ENCODE results near the gene RAB38. TPM values are rescaled to one million over a fixed set of nuclear protein-coding genes. Genes with fewer than 3 reads are reported as not detected.

The RAB38 gene
- polyA plus RNA-seq (2013, experiment 1 of 4): 7.7 TPM
- 6.9 TPM for polyA plus RNA-seq (2013, experiment 2 of 4)
- polyA plus RNA-seq (2013, experiment 3 of 4): 7.4 TPM
- polyA plus RNA-seq (2013, experiment 4 of 4): 6.4 TPM

DNA sequence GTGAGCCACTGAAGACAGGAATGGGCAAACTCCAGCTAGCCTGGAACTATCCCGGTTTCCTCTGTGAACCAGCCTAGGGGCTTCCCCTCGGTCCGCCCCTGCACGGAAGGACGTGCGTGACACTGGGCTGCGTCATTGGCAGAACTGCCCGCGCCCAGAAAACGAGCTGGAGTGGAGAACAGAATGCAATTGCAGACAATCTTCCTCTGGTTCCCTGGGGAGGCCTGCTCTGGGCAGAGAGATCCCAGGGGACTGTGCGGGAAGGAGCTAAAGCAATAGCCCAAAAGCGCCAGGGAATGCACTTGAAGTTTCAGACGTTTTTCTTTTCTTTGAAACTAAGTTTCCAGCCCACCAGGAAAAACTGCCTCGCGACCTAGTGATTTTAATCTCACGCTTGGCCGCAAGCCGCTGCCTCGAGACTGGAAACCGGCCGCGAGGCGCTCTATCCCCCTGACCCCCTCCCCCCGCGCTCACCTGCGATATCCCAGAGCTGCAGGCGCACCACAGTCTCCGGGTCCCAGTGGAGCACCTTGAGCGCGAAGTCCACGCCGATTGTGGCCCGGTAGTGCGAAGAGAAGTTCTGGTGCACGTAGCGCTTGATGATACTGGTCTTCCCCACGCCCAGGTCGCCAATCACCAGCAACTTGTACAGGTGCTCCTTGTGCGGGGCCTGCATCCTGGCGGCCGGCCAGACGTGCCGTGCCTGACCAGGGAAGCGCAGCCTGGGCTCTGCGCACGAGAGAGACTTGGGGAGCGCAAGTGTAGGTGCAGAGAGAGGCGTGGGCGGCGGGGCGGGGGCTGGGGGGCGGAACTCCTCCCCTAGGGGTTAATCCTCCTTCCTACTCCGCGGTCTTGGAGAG, at the start of gene RAB38:
Gene RAB38, minus strand, starts transcription at position 735 of the 860 bp plus-strand sequence. Its CDS starts 59 bp downstream, at position 676.
- H3K4me1 ChIP-seq (ENCODE audit: control insufficient read depth, insufficient read depth, low read length): no peaks in the 10 kb centered on the region
- H3K4me3 ChIP-seq (ENCODE audit: insufficient read depth, low read depth, low read length): peak within 1 kb of the TSS; percentile 49
- 2% methylated on average over 51 to 52 of the region's 54 CpGs for WGBS, 2 experiments
- H3K27me3 ChIP-seq (ENCODE audit: control insufficient read depth, insufficient read depth, low read length, poor library complexity, severe bottlenecking): peaks cover 24% of the 10 kb centered on the region
- H3K36me3 ChIP-seq (ENCODE audit: control insufficient read depth, insufficient read depth, low read length): no peaks in the 10 kb centered on the region
- H3K27ac ChIP-seq (ENCODE audit: insufficient read depth, low read depth, low read length, poor library complexity, severe bottlenecking): no peak within 1 kb of the TSS
- H3K9me3 ChIP-seq (ENCODE audit: control insufficient read depth, low read length): no peaks in the 10 kb centered on the region

GRCh38 chr11:88213406-88213805, 38.2 kb upstream of the RAB38 start:
- H3K27me3 ChIP-seq (ENCODE audit: control insufficient read depth, insufficient read depth, low read length, poor library complexity, severe bottlenecking): no peaks in the 10 kb centered on the region
- no peak overlapping the region for H3K27ac ChIP-seq (ENCODE audit: insufficient read depth, low read depth, low read length, poor library complexity, severe bottlenecking)
- H3K36me3 ChIP-seq (ENCODE audit: control insufficient read depth, insufficient read depth, low read length): no peaks in the 10 kb centered on the region
- no peak overlapping the region for H3K4me3 ChIP-seq (ENCODE audit: insufficient read depth, low read depth, low read length)
- no peaks in the 10 kb centered on the region for H3K4me1 ChIP-seq (ENCODE audit: control insufficient read depth, insufficient read depth, low read length)
- no peaks in the 10 kb centered on the region for H3K9me3 ChIP-seq (ENCODE audit: control insufficient read depth, low read length)

DNA sequence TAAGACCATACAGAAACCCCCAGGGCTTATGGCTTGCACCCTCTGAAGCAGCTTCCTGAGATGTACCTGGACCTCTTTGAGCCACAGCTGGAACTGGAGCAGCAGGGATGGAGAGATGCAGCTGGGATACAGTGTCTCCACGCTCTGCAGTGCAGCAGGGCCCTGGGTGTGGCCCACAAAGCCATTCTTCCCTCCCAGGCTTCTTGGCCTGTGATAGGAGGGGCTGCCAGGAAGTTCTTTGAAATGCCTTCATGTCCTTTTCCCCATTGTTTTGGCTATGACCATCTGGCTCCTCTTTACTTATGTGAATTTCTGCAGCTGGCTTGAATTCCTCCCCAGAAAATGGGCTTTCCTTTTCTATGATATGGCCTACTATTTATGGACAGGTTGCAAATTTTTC, 37.1 kb upstream of the RAB38 start:
- no peaks in the 10 kb centered on the region for H3K9me3 ChIP-seq (ENCODE audit: control insufficient read depth, low read length)
- 61 to 75% methylated on average over 1 of the region's 1 CpG for WGBS, 2 experiments
- H3K4me3 ChIP-seq (ENCODE audit: insufficient read depth, low read depth, low read length): no peak overlapping the region
- no peaks in the 10 kb centered on the region for H3K4me1 ChIP-seq (ENCODE audit: control insufficient read depth, insufficient read depth, low read length)
- H3K36me3 ChIP-seq (ENCODE audit: control insufficient read depth, insufficient read depth, low read length): no peaks in the 10 kb centered on the region
- H3K27ac ChIP-seq (ENCODE audit: insufficient read depth, low read depth, low read length, poor library complexity, severe bottlenecking): no peak overlapping the region
- no peaks in the 10 kb centered on the region for H3K27me3 ChIP-seq (ENCODE audit: control insufficient read depth, insufficient read depth, low read length, poor library complexity, severe bottlenecking)

GRCh38 chr11:88208745-88209144, 33.5 kb upstream of the RAB38 start:
- H3K9me3 ChIP-seq (ENCODE audit: control insufficient read depth, low read length): no peaks in the 10 kb centered on the region
- 67 to 68% methylated on average over 2 of the region's 2 CpGs for WGBS, 2 experiments
- H3K27ac ChIP-seq (ENCODE audit: insufficient read depth, low read depth, low read length, poor library complexity, severe bottlenecking): no peak overlapping the region
- H3K36me3 ChIP-seq (ENCODE audit: control insufficient read depth, insufficient read depth, low read length): no peaks in the 10 kb centered on the region
- H3K27me3 ChIP-seq (ENCODE audit: control insufficient read depth, insufficient read depth, low read length, poor library complexity, severe bottlenecking): no peaks in the 10 kb centered on the region
- H3K4me1 ChIP-seq (ENCODE audit: control insufficient read depth, insufficient read depth, low read length): no peaks in the 10 kb centered on the region
- no peak overlapping the region for H3K4me3 ChIP-seq (ENCODE audit: insufficient read depth, low read depth, low read length)

DNA sequence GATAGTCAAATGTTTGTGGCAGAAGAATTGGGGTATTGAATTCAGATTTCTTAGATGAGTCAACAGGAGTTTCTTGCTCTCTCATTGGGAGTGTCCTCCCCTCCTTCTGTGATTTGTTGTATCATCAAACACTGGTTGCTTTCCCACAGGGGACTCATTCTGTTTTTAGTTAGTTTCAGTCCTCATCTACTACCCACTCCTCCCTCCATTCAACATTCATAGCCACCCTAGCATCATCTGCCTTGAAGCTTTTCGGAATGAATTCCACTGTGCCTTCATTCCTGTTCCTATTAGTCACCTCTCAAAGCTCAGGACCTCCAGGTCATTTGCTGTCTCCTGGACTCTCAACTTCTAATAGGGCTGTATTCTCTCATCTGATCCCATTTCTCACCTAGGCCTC, 31.5 kb upstream of the RAB38 start:
- H3K27me3 ChIP-seq (ENCODE audit: control insufficient read depth, insufficient read depth, low read length, poor library complexity, severe bottlenecking): no peaks in the 10 kb centered on the region
- H3K27ac ChIP-seq (ENCODE audit: insufficient read depth, low read depth, low read length, poor library complexity, severe bottlenecking): no peak overlapping the region
- H3K4me3 ChIP-seq (ENCODE audit: insufficient read depth, low read depth, low read length): no peak overlapping the region
- H3K9me3 ChIP-seq (ENCODE audit: control insufficient read depth, low read length): no peaks in the 10 kb centered on the region
- H3K36me3 ChIP-seq (ENCODE audit: control insufficient read depth, insufficient read depth, low read length): no peaks in the 10 kb centered on the region
- H3K4me1 ChIP-seq (ENCODE audit: control insufficient read depth, insufficient read depth, low read length): no peaks in the 10 kb centered on the region
- WGBS, 2 experiments: 0% methylated on average over 1 of the region's 1 CpG

GRCh38 chr11:88204353-88204752, 29.1 kb upstream of the RAB38 start:
- no peaks in the 10 kb centered on the region for H3K27me3 ChIP-seq (ENCODE audit: control insufficient read depth, insufficient read depth, low read length, poor library complexity, severe bottlenecking)
- 92 to 100% methylated on average over 3 of the region's 3 CpGs for WGBS, 2 experiments
- H3K9me3 ChIP-seq (ENCODE audit: control insufficient read depth, low read length): no peaks in the 10 kb centered on the region
- no peaks in the 10 kb centered on the region for H3K4me1 ChIP-seq (ENCODE audit: control insufficient read depth, insufficient read depth, low read length)
- H3K4me3 ChIP-seq (ENCODE audit: insufficient read depth, low read depth, low read length): no peak overlapping the region
- no peak overlapping the region for H3K27ac ChIP-seq (ENCODE audit: insufficient read depth, low read depth, low read length, poor library complexity, severe bottlenecking)
- H3K36me3 ChIP-seq (ENCODE audit: control insufficient read depth, insufficient read depth, low read length): no peaks in the 10 kb centered on the region

- 90 to 94% methylated on average over 2 of the region's 2 CpGs for WGBS, 2 experiments
Observed at GRCh38 chr11:88203604-88204003, 28.4 kb upstream of the RAB38 start.

DNA sequence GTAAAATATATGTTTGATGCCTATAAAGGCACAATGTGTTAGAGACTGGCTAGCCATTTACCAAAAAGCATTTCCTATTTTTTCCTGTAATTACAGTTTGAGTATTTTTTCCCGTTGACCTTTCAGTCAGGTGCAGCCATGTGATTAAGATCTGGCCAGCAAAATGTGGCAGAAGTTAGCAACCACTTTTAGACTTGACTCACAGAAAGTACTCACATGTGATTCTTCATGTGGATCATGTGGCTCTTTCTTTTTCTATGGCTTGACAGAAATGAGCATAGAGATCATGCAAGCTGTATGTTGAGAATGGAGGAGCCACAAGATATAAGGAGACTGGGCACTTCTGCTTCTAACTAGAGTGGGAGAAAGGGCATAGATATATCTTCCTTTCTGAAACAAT, 27.3 kb upstream of the RAB38 start:
- Histone ChIP-seq H3K27ac (ENCODE audit: insufficient read depth, low read depth, low read length, poor library complexity, severe bottlenecking) (no peak overlapping the region), H3K27me3 (ENCODE audit: control insufficient read depth, insufficient read depth, low read length, poor library complexity, severe bottlenecking) (no peaks in the 10 kb centered on the region), H3K9me3 (ENCODE audit: control insufficient read depth, low read length) (no peaks in the 10 kb centered on the region), H3K4me1 (ENCODE audit: control insufficient read depth, insufficient read depth, low read length) (no peaks in the 10 kb centered on the region), H3K4me3 (ENCODE audit: insufficient read depth, low read depth, low read length) (no peak overlapping the region), H3K36me3 (ENCODE audit: control insufficient read depth, insufficient read depth, low read length) (no peaks in the 10 kb centered on the region)
- WGBS, 2 experiments: 90 to 93% methylated on average over 1 of the region's 1 CpG

More at GRCh38 chr11:88203604-88204003, 28.4 kb upstream of the RAB38 start:
- no peak overlapping the region for H3K4me3 ChIP-seq (ENCODE audit: insufficient read depth, low read depth, low read length)
- no peak overlapping the region for H3K27ac ChIP-seq (ENCODE audit: insufficient read depth, low read depth, low read length, poor library complexity, severe bottlenecking)
- H3K36me3 ChIP-seq (ENCODE audit: control insufficient read depth, insufficient read depth, low read length): no peaks in the 10 kb centered on the region
- H3K9me3 ChIP-seq (ENCODE audit: control insufficient read depth, low read length): no peaks in the 10 kb centered on the region
- no peaks in the 10 kb centered on the region for H3K27me3 ChIP-seq (ENCODE audit: control insufficient read depth, insufficient read depth, low read length, poor library complexity, severe bottlenecking)
- H3K4me1 ChIP-seq (ENCODE audit: control insufficient read depth, insufficient read depth, low read length): no peaks in the 10 kb centered on the region

DNA sequence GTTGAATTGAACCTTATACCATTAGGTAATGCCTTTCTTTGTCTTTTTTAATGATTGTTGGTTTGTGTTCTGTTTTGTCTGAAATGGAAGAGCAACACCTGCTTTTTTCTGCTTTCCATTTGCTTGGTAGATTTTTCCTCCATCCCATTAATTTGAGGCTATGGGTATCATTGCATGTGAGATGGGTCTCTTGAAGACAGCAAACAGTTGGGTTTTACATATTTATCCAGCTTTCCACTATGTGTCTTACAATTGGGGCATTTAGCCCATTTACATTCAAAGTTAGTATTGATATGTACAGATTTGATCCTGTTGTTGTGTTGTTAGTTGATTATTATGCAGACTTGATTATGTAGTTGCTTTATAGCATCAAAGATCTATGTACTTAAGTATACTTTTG, 21.1 kb upstream of the RAB38 start:
- Histone ChIP-seq H3K4me3 (ENCODE audit: insufficient read depth, low read depth, low read length) (no peak overlapping the region), H3K36me3 (ENCODE audit: control insufficient read depth, insufficient read depth, low read length) (no peaks in the 10 kb centered on the region), H3K27ac (ENCODE audit: insufficient read depth, low read depth, low read length, poor library complexity, severe bottlenecking) (no peak overlapping the region), H3K9me3 (ENCODE audit: control insufficient read depth, low read length) (no peaks in the 10 kb centered on the region), H3K27me3 (ENCODE audit: control insufficient read depth, insufficient read depth, low read length, poor library complexity, severe bottlenecking) (no peaks in the 10 kb centered on the region), H3K4me1 (ENCODE audit: control insufficient read depth, insufficient read depth, low read length) (no peaks in the 10 kb centered on the region)

DNA sequence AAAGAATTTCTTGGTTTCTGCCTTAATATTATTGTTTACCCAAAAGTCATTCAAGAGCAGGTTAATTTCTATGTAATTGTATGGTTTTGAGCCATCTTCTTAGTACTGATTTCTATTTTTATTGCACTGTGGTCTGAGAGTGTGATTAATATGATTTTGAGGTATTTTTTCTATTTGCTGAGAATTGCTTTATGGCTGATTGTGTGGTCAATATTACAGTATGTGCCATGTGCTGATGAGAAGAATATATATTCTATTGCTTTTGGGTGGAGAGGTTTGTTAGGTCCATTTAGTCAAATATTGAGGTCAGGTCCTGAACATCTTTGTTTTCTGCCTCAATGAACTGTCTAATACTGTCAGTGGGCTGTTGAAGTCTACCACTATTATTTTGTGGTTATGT, 20.7 kb upstream of the RAB38 start:
- H3K27ac ChIP-seq (ENCODE audit: insufficient read depth, low read depth, low read length, poor library complexity, severe bottlenecking): no peak overlapping the region
- no peaks in the 10 kb centered on the region for H3K4me1 ChIP-seq (ENCODE audit: control insufficient read depth, insufficient read depth, low read length)
- H3K9me3 ChIP-seq (ENCODE audit: control insufficient read depth, low read length): no peaks in the 10 kb centered on the region
- H3K27me3 ChIP-seq (ENCODE audit: control insufficient read depth, insufficient read depth, low read length, poor library complexity, severe bottlenecking): no peaks in the 10 kb centered on the region
- no peaks in the 10 kb centered on the region for H3K36me3 ChIP-seq (ENCODE audit: control insufficient read depth, insufficient read depth, low read length)
- no peak overlapping the region for H3K4me3 ChIP-seq (ENCODE audit: insufficient read depth, low read depth, low read length)

Measured in ectodermal cell (in vitro differentiated cells).